DOHH2 (cell line): ENCODE data around the gene ECHS1.
A peak's percentile ranks its signal among the peaks of the same experiment; 100 is the strongest.
"Not testable (repeated sequence)": the region's sequence is repeated elsewhere in the genome, so short reads cannot be mapped to it uniquely, and the experiment has no call there.

Experiments used
- H3F3A ChIP-seq: fragments of 200-600 bp; sonication (generic), shearing (Covaris generic); 2 replicates; pipeline ENCODE4 v1.6.0; 2016; ENCODE audit warnings: antibody characterized with exemption, mild to moderate bottlenecking; ENCODE audit not compliant: control insufficient read depth, insufficient read depth
- H3K27ac ChIP-seq: fragments of 200-600 bp; sonication (generic); 2 replicates; pipeline ENCODE4 v1.5.1; 2014; ENCODE audit warnings: low read depth, mild to moderate bottlenecking, low read length, moderate library complexity
- H3K27me3 ChIP-seq: fragments of 200-600 bp; sonication (generic); 2 replicates; pipeline ENCODE4 v1.6.1; 2014; ENCODE audit warnings: mild to moderate bottlenecking, low read length, mixed read lengths; ENCODE audit not compliant: control insufficient read depth
- H3K36me3 ChIP-seq: fragments of 200-600 bp; sonication (generic); 2 replicates; pipeline ENCODE4 v1.6.1; 2014; ENCODE audit warnings: mild to moderate bottlenecking, low read length, moderate library complexity, mixed read lengths; ENCODE audit not compliant: control insufficient read depth
- H3K4me1 ChIP-seq: fragments of 200-600 bp; sonication (generic); 2 replicates; pipeline ENCODE4 v1.6.1; 2014; ENCODE audit warnings: mild to moderate bottlenecking, low read length, mixed read lengths; ENCODE audit not compliant: control insufficient read depth
- H3K4me2 ChIP-seq: fragments of 200-600 bp; sonication (generic); 2 replicates; pipeline ENCODE4 v1.6.0; 2014; ENCODE audit warnings: mild to moderate bottlenecking, low read length, moderate library complexity
- H3K4me3 ChIP-seq: fragments of 200-600 bp; sonication (generic); 2 replicates; pipeline ENCODE4 v1.5.1; 2014; ENCODE audit warnings: mild to moderate bottlenecking, low read length, mixed read lengths
- H3K79me2 ChIP-seq: fragments of 200-600 bp; sonication (generic); 2 replicates; pipeline ENCODE4 v1.6.1; 2014; ENCODE audit warnings: mild to moderate bottlenecking, low read length, mixed read lengths; ENCODE audit not compliant: control insufficient read depth
- H3K9me2 ChIP-seq: fragments of 200-600 bp; sonication (generic); replicated peaks from 2 replicates; pipeline ENCODE4 v1.6.1; 2014; ENCODE audit warnings: mild to moderate bottlenecking, low read length, mixed read lengths; ENCODE audit not compliant: control insufficient read depth
- H3K9me3 ChIP-seq: fragments of 200-600 bp; sonication (generic); 2 replicates; pipeline ENCODE4 v1.6.1; 2014; ENCODE audit warnings: antibody characterized with exemption, low read length, mixed read lengths; ENCODE audit not compliant: control insufficient read depth, insufficient read depth
- H4K20me1 ChIP-seq: fragments of 200-600 bp; sonication (generic); 2 replicates; pipeline ENCODE4 v1.6.0; 2014; ENCODE audit warnings: low read depth, mild to moderate bottlenecking, antibody characterized with exemption, low read length, moderate library complexity; ENCODE audit not compliant: control insufficient read depth, insufficient read depth
- EZH2phosphoT487 ChIP-seq: fragments of 200-600 bp; sonication (generic); IDR thresholded peaks from 2 replicates; pipeline ENCODE4 v1.6.1; 2017; ENCODE audit warnings: borderline replicate concordance, mild to moderate bottlenecking, antibody characterized with exemption, low read length, moderate library complexity, mixed read lengths
- TF ChIP-seq, protein P1 (sequence below): fragments of 200-600 bp; sonication (generic); IDR thresholded peaks from one replicate; pipeline ENCODE4 v1.5.1; 2014; ENCODE audit warnings: antibody characterized with exemption, mild to moderate bottlenecking, low read depth, low read length; ENCODE audit not compliant: poor library complexity, severe bottlenecking

The ECHS1 gene

DNA sequence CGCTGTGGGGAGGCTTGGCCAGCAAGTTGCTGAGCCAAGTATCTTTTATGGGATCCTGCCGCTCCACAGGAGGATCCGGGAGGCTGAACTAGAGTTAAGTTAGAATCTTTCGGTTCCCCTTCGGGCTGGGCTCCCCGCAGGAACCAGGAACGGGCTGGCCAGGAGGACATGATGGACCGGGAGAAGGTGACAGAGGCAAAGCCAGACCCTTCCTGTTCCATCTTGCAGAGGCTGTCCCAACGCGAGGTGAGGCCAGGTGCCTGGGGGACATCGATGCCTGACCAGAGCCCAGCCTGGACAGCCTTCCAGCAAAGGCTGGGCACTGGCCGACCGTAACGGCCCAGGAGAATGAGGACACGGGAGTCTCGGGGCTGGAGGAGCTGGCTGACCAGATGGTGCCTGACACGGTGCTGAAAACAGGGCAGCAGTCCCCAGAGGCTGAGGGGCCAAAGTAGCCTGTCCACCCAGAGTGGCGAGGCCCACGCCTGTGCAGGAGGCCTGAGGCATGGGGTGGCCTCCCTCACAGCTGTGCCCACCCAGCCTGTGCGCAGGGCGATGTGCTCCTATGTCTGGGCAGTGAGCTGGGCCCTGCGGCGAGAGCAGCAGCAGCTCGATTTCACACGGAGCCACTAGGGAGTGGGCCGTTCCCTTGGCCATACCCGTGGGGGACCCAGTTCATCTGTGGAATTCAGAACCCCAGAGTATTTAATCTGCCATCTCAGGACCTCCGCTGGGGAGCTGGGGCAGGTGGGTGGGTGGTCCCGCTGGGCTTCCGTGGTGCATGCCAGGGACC, 4.1 kb upstream of the ECHS1 start:
- Histone ChIP-seq H3K27ac (no peak overlapping the region), H3K4me2 (peak overlapping the region; percentile 100; the same call in 1 of the 2 replicates), H4K20me1 (no peaks in the 10 kb centered on the region), H3K27me3 (peaks cover 16% of the 10 kb centered on the region; the same call in 1 of the 2 replicates), H3K9me2 (no peaks in the 10 kb centered on the region), H3K9me3 (no peaks in the 10 kb centered on the region), H3K4me3 (no peak overlapping the region), H3K4me1 (peaks cover 28% of the 10 kb centered on the region), H3K79me2 (no peaks in the 10 kb centered on the region), H3K36me3 (no peaks in the 10 kb centered on the region), H3F3A (peaks cover 5% of the 10 kb centered on the region; the same call in 1 of the 2 replicates)
- TF ChIP-seq EZH2phosphoT487, result no peak
- TF ChIP-seq, protein P1, sequence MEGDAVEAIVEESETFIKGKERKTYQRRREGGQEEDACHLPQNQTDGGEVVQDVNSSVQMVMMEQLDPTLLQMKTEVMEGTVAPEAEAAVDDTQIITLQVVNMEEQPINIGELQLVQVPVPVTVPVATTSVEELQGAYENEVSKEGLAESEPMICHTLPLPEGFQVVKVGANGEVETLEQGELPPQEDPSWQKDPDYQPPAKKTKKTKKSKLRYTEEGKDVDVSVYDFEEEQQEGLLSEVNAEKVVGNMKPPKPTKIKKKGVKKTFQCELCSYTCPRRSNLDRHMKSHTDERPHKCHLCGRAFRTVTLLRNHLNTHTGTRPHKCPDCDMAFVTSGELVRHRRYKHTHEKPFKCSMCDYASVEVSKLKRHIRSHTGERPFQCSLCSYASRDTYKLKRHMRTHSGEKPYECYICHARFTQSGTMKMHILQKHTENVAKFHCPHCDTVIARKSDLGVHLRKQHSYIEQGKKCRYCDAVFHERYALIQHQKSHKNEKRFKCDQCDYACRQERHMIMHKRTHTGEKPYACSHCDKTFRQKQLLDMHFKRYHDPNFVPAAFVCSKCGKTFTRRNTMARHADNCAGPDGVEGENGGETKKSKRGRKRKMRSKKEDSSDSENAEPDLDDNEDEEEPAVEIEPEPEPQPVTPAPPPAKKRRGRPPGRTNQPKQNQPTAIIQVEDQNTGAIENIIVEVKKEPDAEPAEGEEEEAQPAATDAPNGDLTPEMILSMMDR, result no peak

DNA sequence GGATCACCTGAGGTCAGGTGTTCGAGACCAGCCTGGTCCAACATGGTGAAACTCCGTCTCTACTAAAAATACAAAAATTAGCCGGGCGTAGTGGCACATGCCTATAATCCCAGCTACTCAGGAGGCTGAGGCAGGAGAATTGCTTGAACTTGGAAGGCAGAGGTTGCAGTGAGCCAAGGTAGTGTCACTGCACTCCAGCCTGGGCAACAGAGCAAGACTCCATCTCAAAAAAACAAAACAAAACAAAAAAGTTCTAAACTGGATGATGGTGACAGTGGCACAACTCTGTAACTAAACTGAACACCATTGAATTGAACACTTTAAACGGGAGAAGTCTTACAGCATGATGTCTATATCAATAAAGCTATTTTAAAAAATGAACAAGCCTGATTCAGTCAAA, 3.0 kb upstream of the ECHS1 start:
- not testable (repeated sequence) for H3K4me2 ChIP-seq, H3K36me3 ChIP-seq, H3K4me3 ChIP-seq, H3K79me2 ChIP-seq, H4K20me1 ChIP-seq, H3K9me3 ChIP-seq, H3K27ac ChIP-seq, H3K9me2 ChIP-seq, H3F3A ChIP-seq
- H3K27me3 ChIP-seq, result peaks cover 16% of the 10 kb centered on the region; the same call in 1 of the 2 replicates
- H3K4me1 ChIP-seq, result peaks cover 29% of the 10 kb centered on the region

DNA sequence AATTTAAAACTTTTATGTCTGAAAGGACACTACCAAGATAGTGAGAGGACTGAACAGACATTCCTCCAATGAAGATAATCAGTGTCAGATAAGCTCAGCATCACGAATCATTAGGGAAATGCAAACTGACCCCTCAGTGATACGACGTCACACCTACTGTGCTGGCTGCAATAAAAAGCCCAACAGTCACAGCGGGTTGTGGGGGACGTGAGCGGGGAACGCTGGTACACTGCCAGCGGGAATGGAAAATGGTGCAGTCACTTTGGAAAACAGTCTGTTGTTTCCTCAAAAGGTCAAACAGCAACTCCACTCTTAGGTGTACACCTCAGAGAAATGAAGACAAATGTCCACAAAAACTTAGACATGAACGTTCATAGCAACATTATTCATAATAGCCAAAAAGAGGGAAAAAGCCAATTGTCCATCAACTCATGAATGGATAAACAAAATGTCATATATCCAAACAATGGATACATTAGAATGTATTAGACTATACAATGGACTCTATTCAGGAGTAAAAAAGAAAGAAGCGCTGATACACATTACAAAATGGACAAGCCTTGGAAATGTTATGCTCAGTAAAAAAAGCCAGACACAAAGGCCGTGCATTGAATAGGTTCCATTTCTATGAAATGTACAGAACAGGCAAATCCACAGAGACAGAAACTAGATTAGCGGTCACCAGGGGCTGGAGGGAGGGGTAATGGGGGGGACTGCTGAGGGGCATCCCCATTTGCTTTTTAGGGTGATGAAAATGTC, 2.4 kb upstream of the ECHS1 start:
- H3K4me2 ChIP-seq, result no peak overlapping the region
- H3F3A ChIP-seq, result peaks cover 5% of the 10 kb centered on the region; the same call in 1 of the 2 replicates
- no peak overlapping the region for H3K4me3 ChIP-seq
- H3K9me3 ChIP-seq, result no peaks in the 10 kb centered on the region
- H3K9me2 ChIP-seq, result no peaks in the 10 kb centered on the region
- H3K79me2 ChIP-seq, result no peaks in the 10 kb centered on the region
- TF ChIP-seq, protein P1, result no peak
- no peak for TF ChIP-seq EZH2phosphoT487
- peaks cover 29% of the 10 kb centered on the region for H3K4me1 ChIP-seq
- peaks cover 16% of the 10 kb centered on the region; the same call in 1 of the 2 replicates for H3K27me3 ChIP-seq
- H4K20me1 ChIP-seq, result no peaks in the 10 kb centered on the region
- H3K27ac ChIP-seq, result no peak overlapping the region
- H3K36me3 ChIP-seq, result no peaks in the 10 kb centered on the region

DNA sequence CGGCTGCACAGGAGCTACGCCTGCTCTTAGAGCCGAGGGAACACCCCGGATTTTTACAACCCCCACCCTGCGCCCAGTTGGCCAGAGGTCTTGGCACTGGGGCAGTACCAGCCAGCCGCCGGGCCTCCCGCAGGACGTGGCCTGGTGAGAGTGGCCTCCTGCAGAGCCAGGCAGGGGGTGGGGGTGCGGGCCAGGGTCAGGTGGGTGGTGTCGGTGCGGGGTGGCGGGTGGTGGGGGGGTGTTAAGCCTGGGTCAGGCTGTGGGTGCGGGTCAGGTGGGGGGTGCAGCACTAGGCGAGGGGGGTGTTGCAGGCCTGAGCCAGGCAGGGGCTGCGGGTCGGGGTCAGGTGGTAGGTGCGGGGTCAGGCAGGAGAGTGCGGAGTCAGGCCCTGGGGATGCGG, 647 bp downstream of the ECHS1 start:
- Histone ChIP-seq H3K9me3 (no peaks in the 10 kb centered on the region), H3K4me3 (peak overlapping the region; percentile 39), H3K4me2 (peak overlapping the region; percentile 54), H3K4me1 (peaks cover 11% of the 10 kb centered on the region), H3K36me3 (no peaks in the 10 kb centered on the region; the same call in 1 of the 2 replicates), H3K9me2 (no peaks in the 10 kb centered on the region), H3K79me2 (no peaks in the 10 kb centered on the region), H3K27me3 (0 out of 2 replicates have a peak, but pooled peaks cover 3% of the 10 kb centered on the region), H4K20me1 (no peaks in the 10 kb centered on the region), H3K27ac (no peak overlapping the region), H3F3A (peaks cover 5% of the 10 kb centered on the region; the same call in 1 of the 2 replicates)
- TF ChIP-seq EZH2phosphoT487, result no peak
- TF ChIP-seq, protein P1, result no peak
